IMR-90 (cell line): Measurements from ENCODE around the gene MYD88. TPM values are rescaled to one million over a fixed set of nuclear protein-coding genes. Genes with fewer than 3 reads are reported as not detected.

Experiments used
- ATAC-seq: fragments of 200-7000 bp; cut with Tn5 transposase; 2 replicates; pipeline ENCODE4 v1.9.1; 2020; ENCODE audit warnings: low read depth, mild to moderate bottlenecking, moderate library complexity
- BruUV-seq: library from RNA; stranded (reverse); fragments of 400-500 nt; replicated peaks from 2 replicates; lab custom pipeline; 2021; lab: Mats Ljungman, UMichigan
- CTCF ChIA-PET: fragments of 300-600 bp; formaldehyde crosslinking; extraction: SDS; loops from one replicate; lab custom pipeline; 2021; ENCODE audit warnings: antibody characterized with exemption; lab: Yijun Ruan, JAX
- POLR2A ChIA-PET: fragments of 300-600 bp; sonication (Branson Sonifier 250); formaldehyde crosslinking; loops from one replicate; lab custom pipeline; 2022; ENCODE audit warnings: antibody characterized with exemption; ENCODE audit not compliant: unreplicated experiment; lab: Charles Lee
- DNase-seq: peaks from one replicate; pipeline ENCODE4 v3.0.0; 2013
- H2AFZ ChIP-seq: replicated peaks from 2 replicates; pipeline ENCODE3; 2013; ENCODE audit warnings: low read length, mild to moderate bottlenecking; ENCODE audit not compliant: poor library complexity
- H2AK5ac ChIP-seq: 2 replicates; pipeline ENCODE4 v1.6.1; 2013; ENCODE audit warnings: low read depth, low read length, inconsistent platforms
- H2AK9ac ChIP-seq: replicated peaks from 2 replicates; pipeline ENCODE3; 2013; ENCODE audit warnings: mild to moderate bottlenecking, low read depth, low read length, moderate library complexity; ENCODE audit not compliant: poor library complexity
- H2BK120ac ChIP-seq: 2 replicates; pipeline ENCODE4 v1.6.1; 2013; ENCODE audit warnings: low read depth, low read length, inconsistent platforms
- H2BK15ac ChIP-seq: 3 replicates; pipeline ENCODE4 v1.6.1; 2013; ENCODE audit warnings: low read depth, low read length, inconsistent platforms
- H2BK20ac ChIP-seq: 2 replicates; pipeline ENCODE4 v1.6.1; 2013; ENCODE audit warnings: low read depth, mild to moderate bottlenecking, inconsistent platforms, low read length, moderate library complexity
- H2BK5ac ChIP-seq: 2 replicates; pipeline ENCODE4 v1.6.1; 2013; ENCODE audit warnings: mild to moderate bottlenecking, low read depth, low read length, inconsistent platforms; ENCODE audit not compliant: poor library complexity, severe bottlenecking
- H3K14ac ChIP-seq: replicated peaks from 2 replicates; pipeline ENCODE4 v1.6.1; 2013; ENCODE audit warnings: low read depth, low read length, inconsistent platforms
- H3K18ac ChIP-seq: 2 replicates; pipeline ENCODE4 v1.6.1; 2013; ENCODE audit warnings: low read depth, low read length, control low read depth
- H3K23ac ChIP-seq: 2 replicates; pipeline ENCODE4 v1.6.1; 2013; ENCODE audit warnings: low read depth, low read length, inconsistent platforms
- H3K27ac ChIP-seq: 2 replicates; pipeline ENCODE4 v1.5.1; 2013; ENCODE audit warnings: mild to moderate bottlenecking, control low read depth, low read length; ENCODE audit not compliant: insufficient read depth
- H3K27me3 ChIP-seq: 2 replicates; pipeline ENCODE4 v1.6.1; 2013; ENCODE audit warnings: low read length; ENCODE audit not compliant: control insufficient read depth, insufficient read depth
- H3K36me3 ChIP-seq: 2 replicates; pipeline ENCODE4 v1.6.1; 2013; ENCODE audit warnings: low read length, mixed read lengths; ENCODE audit not compliant: control insufficient read depth, insufficient read depth
- H3K4ac ChIP-seq: 2 replicates; pipeline ENCODE4 v1.6.1; 2013; ENCODE audit warnings: low read depth, low read length, inconsistent platforms
- H3K4me1 ChIP-seq: 2 replicates; pipeline ENCODE4 v1.6.1; 2013; ENCODE audit warnings: low read length, mixed read lengths; ENCODE audit not compliant: control insufficient read depth, insufficient read depth
- H3K4me2 ChIP-seq: 2 replicates; pipeline ENCODE4 v1.6.1; 2013; ENCODE audit warnings: low read depth, mild to moderate bottlenecking, control low read depth, low read length, moderate library complexity
- H3K4me3 ChIP-seq: 2 replicates; pipeline ENCODE4 v1.5.1; 2013; ENCODE audit warnings: low read depth, mild to moderate bottlenecking, control low read depth, low read length, moderate library complexity; ENCODE audit not compliant: insufficient read depth
- H3K56ac ChIP-seq: 2 replicates; pipeline ENCODE4 v1.6.1; 2013; ENCODE audit warnings: low read length, inconsistent platforms; ENCODE audit not compliant: insufficient read depth; ENCODE audit errors: extremely low read depth
- H3K79me1 ChIP-seq, 2 experiments: 2 replicates each; pipeline ENCODE4 v1.6.1; 2013; ENCODE audit warnings: low read length in 2 of 2, inconsistent platforms in 1 of 2, low read depth in 1 of 2
- H3K9ac ChIP-seq: 2 replicates; pipeline ENCODE4 v1.6.1; 2013; ENCODE audit warnings: low read depth, low read length, control low read depth
- H3K9me1 ChIP-seq: 2 replicates; pipeline ENCODE4 v1.6.1; 2013; ENCODE audit warnings: low read length, inconsistent platforms; ENCODE audit not compliant: insufficient read depth
- H3K9me3 ChIP-seq: 2 replicates; pipeline ENCODE4 v1.6.1; 2013; ENCODE audit warnings: low read length; ENCODE audit not compliant: control insufficient read depth, insufficient read depth
- H4K20me1 ChIP-seq: 2 replicates; pipeline ENCODE4 v1.6.1; 2013; ENCODE audit warnings: low read length, inconsistent platforms; ENCODE audit not compliant: insufficient read depth
- H4K5ac ChIP-seq: 2 replicates; pipeline ENCODE4 v1.6.1; 2013; ENCODE audit warnings: mild to moderate bottlenecking, low read depth, low read length, control low read depth
- H4K8ac ChIP-seq, 2 experiments: 2 replicates each; pipeline ENCODE4 v1.6.1; 2013; ENCODE audit warnings: low read depth in 2 of 2, low read length in 2 of 2, control low read depth in 1 of 2, inconsistent platforms in 1 of 2
- H4K91ac ChIP-seq: 2 replicates; pipeline ENCODE4 v1.6.1; 2013; ENCODE audit warnings: low read depth, low read length, inconsistent platforms; ENCODE audit not compliant: insufficient read depth
- BHLHE40 ChIP-seq: fragments of 150-350 bp; IDR thresholded peaks from 2 replicates; pipeline ENCODE4 v1.6.1; 2016; ENCODE audit warnings: mild to moderate bottlenecking, low read depth, low read length
- CEBPB ChIP-seq: IDR thresholded peaks from 2 replicates; pipeline ENCODE4 v1.6.1; 2012; ENCODE audit warnings: low read depth, low read length, improper control_type of control experiment
- CTCF ChIP-seq: conservative IDR thresholded peaks from 2 replicates; pipeline ENCODE4 v1.5.1; 2012; ENCODE audit warnings: mild to moderate bottlenecking, low read depth, low read length, improper control_type of control experiment
- FOS ChIP-seq: fragments of 150-350 bp; IDR thresholded peaks from 2 replicates; pipeline ENCODE4 v1.6.1; 2016; ENCODE audit warnings: low read depth, low read length
- MAZ ChIP-seq: IDR thresholded peaks from 2 replicates; pipeline ENCODE4 v1.6.1; 2012; ENCODE audit warnings: low read depth, mild to moderate bottlenecking, low read length, improper control_type of control experiment, moderate library complexity, borderline replicate concordance
- MXI1 ChIP-seq: IDR thresholded peaks from 2 replicates; pipeline ENCODE4 v1.6.1; 2012; ENCODE audit warnings: low read depth, mild to moderate bottlenecking, low read length, moderate library complexity, borderline replicate concordance
- POLR2A ChIP-seq: IDR thresholded peaks from 2 replicates; pipeline ENCODE4 v1.6.1; 2012; ENCODE audit warnings: mild to moderate bottlenecking, low read depth, low read length
- RAD21 ChIP-seq: IDR thresholded peaks from 2 replicates; pipeline ENCODE4 v1.6.1; 2012; ENCODE audit warnings: low read length, improper control_type of control experiment
- SMC3 ChIP-seq: fragments of 150-350 bp; IDR thresholded peaks from 2 replicates; pipeline ENCODE4 v1.6.1; 2016; ENCODE audit warnings: low read depth, mild to moderate bottlenecking, antibody characterized with exemption, low read length, moderate library complexity
- USF2 ChIP-seq: fragments of 150-350 bp; IDR thresholded peaks from 2 replicates; pipeline ENCODE4 v1.6.1; 2017; ENCODE audit warnings: mild to moderate bottlenecking, antibody characterized with exemption, low read length, low read depth
- WGBS, 2 experiments: methylation state at CpG; one replicate each; pipeline versions ENCODE4 v1.1.5 to v1.1.7; 2013; ENCODE audit warnings: missing lambda C conversion rate in 2 of 2; ENCODE audit not compliant: insufficient read length in 1 of 2; ENCODE audit errors: extremely low coverage in 2 of 2; 5-methylcytosine and 5-hydroxymethylcytosine counted together
- dilution Hi-C: fragments of 300-500 bp; cut with HindIII; formaldehyde crosslinking; loops from one replicate; pipeline ENCODE4 v1.14.3; 2018; ENCODE audit warnings: low sequenced_read_pairs; ENCODE audit not compliant: unreplicated experiment
- in situ Hi-C: fragments of 300-500 bp; cut with MboI; formaldehyde crosslinking; loops from 3 replicates; pipeline ENCODE4 v1.14.3; 2019; ENCODE audit warnings: low sequenced_read_pairs, inconsistent platforms, mixed read lengths
- intact Hi-C: fragments of 100-400 bp; cut with micrococcal nuclease; formaldehyde crosslinking; loops from 2 replicates; pipeline ENCODE4 v1.10.0; 2022
- polyA plus RNA-seq, 3 experiments: library from polyadenylated mRNA; depleted of rRNA; stranded (reverse); fragments of >200 nt; gene quantifications; 2 replicates each; pipeline ENCODE4 v1.2.3, GENCODE V29; 2012; ENCODE audit warnings: low replicate concordance in 1 of 3
- total RNA-seq: library from RNA; depleted of rRNA; stranded (reverse); fragments of >200 nt; gene quantifications from 2 replicates; pipeline ENCODE4 v1.2.3, GENCODE V29; 2012
- TF ChIP-seq, protein P1 (sequence below): fragments of 150-350 bp; IDR thresholded peaks from 2 replicates; pipeline ENCODE4 v1.6.1; 2016; ENCODE audit warnings: low read depth, mild to moderate bottlenecking, low read length, moderate library complexity, borderline replicate concordance

Gene MYD88
- total and polyA plus RNA-seq, 2 of the 4 experiments (the other 2 are of a cell fraction), result 9.3 to 39.8 TPM

DNA sequence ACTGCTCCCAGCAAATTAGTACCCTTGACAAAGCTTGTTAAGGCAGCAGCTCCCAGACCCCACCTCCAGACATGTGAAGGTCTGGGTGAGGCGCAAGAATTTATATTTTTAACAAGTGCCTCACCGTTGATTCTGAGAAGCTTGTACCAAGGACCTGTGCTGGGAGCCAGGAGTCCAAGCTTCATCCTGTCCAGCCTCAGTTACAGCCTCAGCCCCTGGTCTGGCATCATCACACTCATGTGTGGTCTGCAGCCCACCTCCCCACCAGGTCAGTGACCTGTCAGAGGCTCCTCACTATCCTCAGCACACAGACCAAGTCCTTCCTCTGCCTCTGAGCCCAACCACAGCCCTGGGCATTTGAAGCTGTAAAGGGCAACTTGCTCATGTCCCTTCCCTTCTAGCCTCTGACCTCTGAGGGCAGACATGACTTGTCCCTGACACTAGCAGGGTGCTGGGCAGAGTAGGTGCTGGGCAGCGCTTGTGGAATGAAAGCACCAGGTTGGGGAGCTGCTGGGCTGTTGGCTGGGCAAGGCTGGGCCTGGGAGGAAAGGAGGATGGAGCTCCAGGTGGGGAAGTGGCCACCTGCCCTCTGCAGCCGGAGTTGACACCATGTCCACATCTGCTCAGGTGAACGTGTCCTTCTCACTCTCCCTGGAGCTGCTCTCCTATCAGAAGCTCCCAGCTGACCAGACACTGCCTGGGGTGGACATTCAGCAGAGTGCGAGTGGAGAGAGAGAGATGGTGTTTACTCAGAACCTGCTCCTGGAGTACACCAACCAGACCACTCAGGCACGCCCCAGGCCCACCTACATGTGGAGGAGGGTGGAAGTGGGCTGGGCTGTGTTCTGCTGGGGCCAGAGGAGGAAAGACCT lies 18.4 kb upstream of the MYD88 start:
- H3K56ac ChIP-seq, result no peak overlapping the region
- H2BK5ac ChIP-seq, result no peak overlapping the region
- no peak overlapping the region for H3K18ac ChIP-seq
- no peaks in the 10 kb centered on the region for H3K9me3 ChIP-seq
- H3K23ac ChIP-seq, result no peak overlapping the region
- in situ Hi-C loops, result loop anchor here (10.0 kb wide), 1 partner anchor 225 kb away; the partner anchor contains the start of gene XYLB
- H3K79me1 ChIP-seq, result no peaks in the 10 kb centered on the region
- TF ChIP-seq POLR2A, result no peak
- TF ChIP-seq CEBPB, result no peak
- TF ChIP-seq, protein P1, sequence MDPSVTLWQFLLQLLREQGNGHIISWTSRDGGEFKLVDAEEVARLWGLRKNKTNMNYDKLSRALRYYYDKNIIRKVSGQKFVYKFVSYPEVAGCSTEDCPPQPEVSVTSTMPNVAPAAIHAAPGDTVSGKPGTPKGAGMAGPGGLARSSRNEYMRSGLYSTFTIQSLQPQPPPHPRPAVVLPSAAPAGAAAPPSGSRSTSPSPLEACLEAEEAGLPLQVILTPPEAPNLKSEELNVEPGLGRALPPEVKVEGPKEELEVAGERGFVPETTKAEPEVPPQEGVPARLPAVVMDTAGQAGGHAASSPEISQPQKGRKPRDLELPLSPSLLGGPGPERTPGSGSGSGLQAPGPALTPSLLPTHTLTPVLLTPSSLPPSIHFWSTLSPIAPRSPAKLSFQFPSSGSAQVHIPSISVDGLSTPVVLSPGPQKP, result no peak
- no peak for TF ChIP-seq MAZ
- no peak for TF ChIP-seq RAD21
- no peak for TF ChIP-seq FOS
- no peak for TF ChIP-seq SMC3
- no peak for TF ChIP-seq USF2
- TF ChIP-seq CTCF, result no peak
- no peak for TF ChIP-seq MXI1
- TF ChIP-seq BHLHE40, result no peak
- H3K4me1 ChIP-seq, result no peaks in the 10 kb centered on the region
- no peak overlapping the region for H3K9ac ChIP-seq
- H3K9me1 ChIP-seq, result 0 out of 2 replicates have a peak, but pooled peaks cover 3% of the 10 kb centered on the region
- no peak overlapping the region for H4K5ac ChIP-seq
- H4K20me1 ChIP-seq, result no peaks in the 10 kb centered on the region
- no TSS peak for BruUV-seq
- ATAC-seq (no peak), DNase-seq (no peak)
- no peak overlapping the region for H2AK5ac ChIP-seq
- peaks cover 6% of the 10 kb centered on the region; the same call in 1 of the 2 replicates for H3K27me3 ChIP-seq
- no peak overlapping the region for H3K4me3 ChIP-seq
- no peak overlapping the region for H3K4me2 ChIP-seq
- no peak overlapping the region for H3K14ac ChIP-seq
- dilution Hi-C loops, result no loop called here
- H2BK20ac ChIP-seq, result no peak overlapping the region
- H3K4ac ChIP-seq, result no peak overlapping the region
- WGBS, 2 experiments, result no CpG with 5 or more reads among the region's 7 CpGs
- POLR2A ChIA-PET, result interaction anchor here (1.1 kb wide), 1 partner anchor 17 kb away, joined by 3 read pairs; the partner anchor contains the start of gene ACAA1
- no peak overlapping the region for H2BK15ac ChIP-seq
- H3K36me3 ChIP-seq, result peaks cover 24% of the 10 kb centered on the region
- H4K91ac ChIP-seq, result no peak overlapping the region
- intact Hi-C loops, result loop anchor here (2.0 kb wide), 1 partner anchor 227 kb away; the partner anchor contains the start of gene XYLB
- H4K8ac ChIP-seq, result no peak overlapping the region
- H3K27ac ChIP-seq, result no peak overlapping the region
- no peak overlapping the region for H2BK120ac ChIP-seq
- CTCF ChIA-PET, result interaction anchor here (1.0 kb wide), 1 partner anchor 178 kb away, joined by 3 read pairs; no protein-coding TSS in a partner anchor
- no peak overlapping the region for H2AFZ ChIP-seq
- H2AK9ac ChIP-seq, result no peak overlapping the region
